ENCODE data around the gene TOPAZ1. TPM values are rescaled to one million over a fixed set of nuclear protein-coding genes. Genes with fewer than 3 reads are reported as not detected.

The TOPAZ1 gene
- polyA plus RNA-seq, 3 donors: not detected

GRCh38 chr3:44259404-44259803 is 17.7 kb downstream of the TOPAZ1 start:
- no peak overlapping the region for H3K4me2 ChIP-seq (replicated peaks; ENCODE audit: extremely low read depth, low read length, poor library complexity, severe bottlenecking)
- no peak overlapping the region for H3K9ac ChIP-seq (ENCODE audit: insufficient read depth, low read length, poor library complexity, severe bottlenecking)
- Mint-ChIP-seq H3K27me3 (ENCODE audit: low read depth in 3 of 3) (peaks cover 0 to 2% (median 1%) of the 10 kb centered on the region in 3 donors), H3K27ac (no peak overlapping the region), H3K9me3 (peaks cover 0 to 10% (median 2%) of the 10 kb centered on the region in 7 donors), H3K36me3 (no peaks in the 10 kb centered on the region), H3K4me3 (no peak overlapping the region), H3K4me1 (no peaks in the 10 kb centered on the region)
- no peak overlapping the region for H3K4me3 ChIP-seq (replicated peaks in 1 of 3; ENCODE audit: low read depth in 2 of 3, low read length in 3 of 3)
- no peaks in the 10 kb centered on the region for H3K4me1 ChIP-seq (ENCODE audit: control insufficient read depth in 1 of 2, insufficient read depth in 2 of 2, low read length in 2 of 2)
- no peak for TF ChIP-seq CTCF (IDR thresholded peaks at IDR 0.05)
- intact Hi-C loops (cut with micrococcal nuclease): no loop called here
- DNase-seq: no peak
- H4K20me1 ChIP-seq (ENCODE audit: insufficient read depth, low read length): no peaks in the 10 kb centered on the region
- no peaks in the 10 kb centered on the region for H3K79me2 ChIP-seq (ENCODE audit: insufficient read depth, low read length)
- no peaks in the 10 kb centered on the region for H3K36me3 ChIP-seq (replicated peaks in 1 of 2; ENCODE audit: control insufficient read depth in 1 of 2, insufficient read depth in 2 of 2, low read length in 2 of 2)
- H3K27ac ChIP-seq (ENCODE audit: low read depth in 1 of 2, low read length in 2 of 2): no peak overlapping the region
- no peak overlapping the region for H2AFZ ChIP-seq (ENCODE audit: insufficient read depth, low read depth, low read length, poor library complexity, severe bottlenecking)
- WGBS (ENCODE audit: insufficient coverage): no CpG with 5 or more reads among the region's 1 CpG
- H3K9me3 ChIP-seq (replicated peaks in 1 of 2; ENCODE audit: control insufficient read depth in 1 of 2, insufficient read depth in 1 of 2, low read length in 2 of 2): no peaks in the 10 kb centered on the region
- H3K27me3 ChIP-seq (ENCODE audit: control insufficient read depth in 2 of 2, insufficient read depth in 2 of 2, low read length in 2 of 2): no peaks in the 10 kb centered on the region

- no peak for TF ChIP-seq CTCF (IDR thresholded peaks at IDR 0.05)
- H3K4me2 ChIP-seq (replicated peaks; ENCODE audit: extremely low read depth, low read length, poor library complexity, severe bottlenecking): no peak overlapping the region
Measured at GRCh38 chr3:44264146-44264545, 22.5 kb downstream of the TOPAZ1 start.

More at GRCh38 chr3:44264146-44264545, 22.5 kb downstream of the TOPAZ1 start:
- Mint-ChIP-seq H3K27ac (no peak overlapping the region), H3K4me1 (no peaks in the 10 kb centered on the region), H3K27me3 (ENCODE audit: low read depth in 3 of 3) (peaks cover 0 to 1% (median 0%) of the 10 kb centered on the region in 3 donors), H3K4me3 (no peak overlapping the region), H3K36me3 (no peaks in the 10 kb centered on the region), H3K9me3 (peaks cover 0 to 19% (median 5%) of the 10 kb centered on the region in 7 donors)
- no peak overlapping the region for H2AFZ ChIP-seq (ENCODE audit: insufficient read depth, low read depth, low read length, poor library complexity, severe bottlenecking)
- H3K27me3 ChIP-seq (ENCODE audit: control insufficient read depth in 2 of 2, insufficient read depth in 2 of 2, low read length in 2 of 2): no peaks in the 10 kb centered on the region
- H4K20me1 ChIP-seq (ENCODE audit: insufficient read depth, low read length): no peaks in the 10 kb centered on the region
- no peak overlapping the region for H3K9ac ChIP-seq (ENCODE audit: insufficient read depth, low read length, poor library complexity, severe bottlenecking)
- no peak overlapping the region for H3K27ac ChIP-seq (ENCODE audit: low read depth in 1 of 2, low read length in 2 of 2)
- no peaks in the 10 kb centered on the region for H3K4me1 ChIP-seq (ENCODE audit: control insufficient read depth in 1 of 2, insufficient read depth in 2 of 2, low read length in 2 of 2)
- H3K9me3 ChIP-seq (replicated peaks in 1 of 2; ENCODE audit: control insufficient read depth in 1 of 2, insufficient read depth in 1 of 2, low read length in 2 of 2): no peaks in the 10 kb centered on the region
- WGBS (ENCODE audit: insufficient coverage): no CpG with 5 or more reads among the region's 1 CpG
- DNase-seq: no peak
- H3K36me3 ChIP-seq (replicated peaks in 1 of 2; ENCODE audit: control insufficient read depth in 1 of 2, insufficient read depth in 2 of 2, low read length in 2 of 2): no peaks in the 10 kb centered on the region
- intact Hi-C loops (cut with micrococcal nuclease): no loop called here
- no peak overlapping the region for H3K4me3 ChIP-seq (replicated peaks in 1 of 3; ENCODE audit: low read depth in 2 of 3, low read length in 3 of 3)
- H3K79me2 ChIP-seq (ENCODE audit: insufficient read depth, low read length): no peaks in the 10 kb centered on the region
